MM.1S (cell line): ENCODE measurements around the gene CLEC3A.

Experiments used
- DNase-seq: peaks from one replicate; pipeline ENCODE4 v3.0.0-alpha.2; 2015
- H2AFZ ChIP-seq: fragments of 300-600 bp; sonication (generic); 2 replicates; pipeline ENCODE4 v1.6.0; 2016; ENCODE audit warnings: antibody characterized with exemption, low read length
- H3F3A ChIP-seq: fragments of 300-600 bp; sonication (generic); 2 replicates; pipeline ENCODE4 v1.6.1; 2016; ENCODE audit warnings: mild to moderate bottlenecking, antibody characterized with exemption, low read length, moderate library complexity, mixed read lengths; ENCODE audit not compliant: insufficient read depth
- H3K27ac ChIP-seq: fragments of 300-600 bp; sonication (generic); 2 replicates; pipeline ENCODE4 v1.5.1; 2016; ENCODE audit warnings: mild to moderate bottlenecking, low read length
- H3K27me3 ChIP-seq: fragments of 300-600 bp; sonication (generic); replicated peaks from 2 replicates; pipeline ENCODE4 v1.6.0; 2016; ENCODE audit warnings: low read length; ENCODE audit not compliant: insufficient read depth
- H3K36me3 ChIP-seq: fragments of 300-600 bp; sonication (generic); replicated peaks from 2 replicates; pipeline ENCODE4 v1.6.1; 2016; ENCODE audit warnings: mild to moderate bottlenecking, low read length, mixed read lengths; ENCODE audit not compliant: insufficient read depth
- H3K4me1 ChIP-seq: fragments of 300-600 bp; sonication (generic); 2 replicates; pipeline ENCODE4 v1.6.1; 2016; ENCODE audit warnings: low read length, mixed read lengths
- H3K4me2 ChIP-seq: fragments of 300-600 bp; sonication (generic); 2 replicates; pipeline ENCODE4 v1.6.0; 2016; ENCODE audit warnings: low read depth, low read length
- H3K4me3 ChIP-seq: fragments of 300-600 bp; sonication (generic); 2 replicates; pipeline ENCODE4 v1.5.1; 2016; ENCODE audit warnings: low read length, mixed read lengths
- H3K79me2 ChIP-seq: fragments of 300-600 bp; sonication (generic); 2 replicates; pipeline ENCODE4 v1.6.1; 2016; ENCODE audit warnings: mixed run types, low read length, mixed read lengths
- H3K9ac ChIP-seq: fragments of 300-600 bp; sonication (generic); 2 replicates; pipeline ENCODE4 v1.6.1; 2016; ENCODE audit warnings: low read length, mixed read lengths
- H3K9me2 ChIP-seq: fragments of 300-600 bp; sonication (generic); replicated peaks from 2 replicates; pipeline ENCODE4 v1.6.1; 2016; ENCODE audit warnings: mild to moderate bottlenecking, low read length, mixed read lengths; ENCODE audit not compliant: insufficient read depth
- H3K9me3 ChIP-seq: fragments of 300-600 bp; sonication (generic); replicated peaks from 2 replicates; pipeline ENCODE4 v1.6.1; 2016; ENCODE audit warnings: mild to moderate bottlenecking, low read length, mixed read lengths; ENCODE audit not compliant: insufficient read depth
- H4K20me1 ChIP-seq: fragments of 300-600 bp; sonication (generic); 2 replicates; pipeline ENCODE4 v1.6.1; 2016; ENCODE audit warnings: mild to moderate bottlenecking, low read length, moderate library complexity, mixed read lengths; ENCODE audit not compliant: insufficient read depth
- CTCF ChIP-seq: fragments of 300-600 bp; sonication (generic); IDR thresholded peaks from 2 replicates; pipeline ENCODE4 v1.5.1; 2016; ENCODE audit warnings: antibody characterized with exemption, low read length, mixed read lengths
- EZH2 ChIP-seq: fragments of 300-600 bp; sonication (generic); optimal IDR thresholded peaks from 2 replicates; pipeline ENCODE3; 2017; ENCODE audit warnings: low read depth, mild to moderate bottlenecking, antibody characterized with exemption, low read length, mixed read lengths
- EZH2phosphoT487 ChIP-seq: fragments of 300-600 bp; sonication (generic); IDR thresholded peaks from 2 replicates; pipeline ENCODE4 v1.6.1; 2018; ENCODE audit warnings: antibody characterized with exemption, low read length

Gene CLEC3A

DNA sequence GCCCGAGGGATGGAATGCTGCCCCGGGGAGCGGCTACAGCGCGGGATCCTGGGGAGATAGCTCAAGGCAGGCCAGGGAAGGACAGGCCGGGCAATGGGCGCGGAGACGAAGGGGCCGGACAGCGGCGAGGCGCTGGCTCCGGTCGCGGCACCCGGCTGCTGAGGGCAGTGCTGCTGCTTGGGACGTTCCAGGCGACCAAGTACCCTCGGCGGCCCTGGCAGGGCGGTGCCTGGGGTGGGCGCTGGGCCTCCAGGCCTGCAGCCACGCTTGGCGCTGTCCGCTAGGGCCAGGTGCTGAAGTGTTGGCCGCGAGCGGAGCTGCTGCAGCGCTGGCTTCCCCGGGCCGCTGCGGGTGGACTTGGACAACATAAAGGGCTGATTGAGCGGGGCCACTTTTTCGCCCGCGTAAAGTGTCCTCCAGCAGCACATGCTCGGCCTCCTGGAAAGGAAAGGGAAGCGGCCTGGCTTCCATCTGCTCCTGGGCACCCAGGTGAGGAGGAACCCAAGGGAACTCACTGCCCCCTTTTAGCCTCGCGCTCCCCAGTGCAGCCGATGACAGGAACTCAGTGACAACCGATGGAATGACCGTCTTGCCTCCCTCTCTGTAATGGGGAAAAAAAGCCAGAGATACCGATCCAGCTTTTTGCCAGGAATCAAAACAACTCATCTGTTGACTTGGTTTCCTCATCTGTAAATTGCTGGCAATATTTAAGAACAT lies 23.7 kb downstream of the CLEC3A start:
- no peak for TF ChIP-seq EZH2phosphoT487
- TF ChIP-seq CTCF: no peak
- no peak for TF ChIP-seq EZH2
- Histone ChIP-seq H3K9ac (no peak overlapping the region), H3K36me3 (no peaks in the 10 kb centered on the region), H2AFZ (no peak overlapping the region), H4K20me1 (no peaks in the 10 kb centered on the region), H3K27ac (no peak overlapping the region), H3K4me3 (no peak overlapping the region), H3K4me1 (no peaks in the 10 kb centered on the region), H3K4me2 (no peak overlapping the region), H3K79me2 (no peaks in the 10 kb centered on the region), H3K9me2 (no peaks in the 10 kb centered on the region), H3K27me3 (no peaks in the 10 kb centered on the region), H3F3A (no peaks in the 10 kb centered on the region), H3K9me3 (no peaks in the 10 kb centered on the region)
- DNase-seq: no peak

DNA sequence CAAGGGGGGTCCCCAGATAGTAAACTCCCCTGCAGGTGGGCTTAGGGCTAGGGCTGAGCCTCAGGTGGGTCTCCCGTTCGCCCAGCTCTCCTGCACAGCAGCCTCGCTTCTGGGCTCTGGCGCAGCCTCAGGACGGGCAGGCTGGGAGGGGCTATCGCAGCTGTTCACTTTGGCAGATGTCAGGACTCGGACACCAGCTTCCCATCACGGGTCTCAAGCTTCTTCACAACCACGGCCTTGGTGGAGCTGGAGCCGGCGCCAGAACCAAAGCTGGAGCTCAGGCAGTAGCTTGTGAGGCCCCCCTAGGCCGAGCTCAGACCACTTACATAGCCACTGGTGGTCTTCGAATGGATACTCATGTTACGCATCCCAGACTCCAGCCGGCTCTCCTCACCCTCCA lies 26.0 kb downstream of the CLEC3A start:
- no peaks in the 10 kb centered on the region for H3K9me3 ChIP-seq
- no peak overlapping the region for H3K4me3 ChIP-seq
- no peaks in the 10 kb centered on the region for H3K4me1 ChIP-seq
- no peak overlapping the region for H3K4me2 ChIP-seq
- no peaks in the 10 kb centered on the region for H3K9me2 ChIP-seq
- no peaks in the 10 kb centered on the region for H3F3A ChIP-seq
- H3K9ac ChIP-seq: no peak overlapping the region
- no peak overlapping the region for H3K27ac ChIP-seq
- TF ChIP-seq EZH2phosphoT487 (no peak), CTCF (no peak), EZH2 (no peak)
- H3K27me3 ChIP-seq: no peaks in the 10 kb centered on the region
- no peaks in the 10 kb centered on the region for H3K36me3 ChIP-seq
- no peak for DNase-seq
- H3K79me2 ChIP-seq: no peaks in the 10 kb centered on the region
- no peak overlapping the region for H2AFZ ChIP-seq
- no peaks in the 10 kb centered on the region for H4K20me1 ChIP-seq

GRCh38 chr16:78050734-78051400 lies 28.5 kb downstream of the CLEC3A start:
- no peak for TF ChIP-seq CTCF
- no peak for TF ChIP-seq EZH2
- no peak for TF ChIP-seq EZH2phosphoT487
- Histone ChIP-seq H3K36me3 (no peaks in the 10 kb centered on the region), H3K27ac (no peak overlapping the region), H2AFZ (no peak overlapping the region), H3K9ac (no peak overlapping the region), H3F3A (no peaks in the 10 kb centered on the region), H3K4me1 (no peaks in the 10 kb centered on the region), H3K79me2 (no peaks in the 10 kb centered on the region), H3K27me3 (no peaks in the 10 kb centered on the region), H3K9me2 (no peaks in the 10 kb centered on the region), H3K4me3 (no peak overlapping the region), H3K4me2 (no peak overlapping the region), H3K9me3 (no peaks in the 10 kb centered on the region), H4K20me1 (no peaks in the 10 kb centered on the region)
- no peak for DNase-seq
